ENCODE data around the gene RNF128. TPM values are rescaled to one million over a fixed set of nuclear protein-coding genes. Genes with fewer than 3 reads are reported as not detected.

RNF128 gene
- total and polyA plus RNA-seq, 10 of the 15 experiments (the other 5 are each of a cell fraction or from before 2014, with no cell fraction given): 0.10 TPM; not detected in 9

DNA sequence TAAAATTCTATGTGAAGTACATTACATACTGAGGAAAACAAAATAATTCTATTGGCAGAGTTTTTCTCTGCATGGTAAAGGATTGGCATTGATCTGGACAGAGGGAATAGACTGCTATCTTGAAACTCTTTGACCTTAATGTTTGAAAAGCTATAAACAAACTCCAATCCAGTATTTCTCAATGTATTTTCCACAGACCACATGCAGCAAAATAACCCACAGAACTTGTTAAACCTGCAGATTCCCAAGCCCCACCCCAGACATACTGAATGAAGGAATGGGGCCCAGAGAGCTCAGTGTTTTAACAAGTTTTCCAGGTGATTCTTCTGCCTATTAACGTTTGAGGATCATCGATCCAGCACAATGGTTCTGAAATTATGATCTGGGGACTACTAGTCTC is 15.7 kb downstream of the RNF128 start:
- no peak overlapping the region for H3K4me2 ChIP-seq (ENCODE audit: control insufficient read depth, insufficient read depth)
- no TSS peak for BruUV-seq (replicated peaks)
- SMC1A ChIA-PET (ENCODE audit: uncharacterized antibody, unreplicated experiment): no interaction called here

More for the DNA sequence above, 15.7 kb downstream of the RNF128 start:
- ChIA-PET POLR2A (no interaction called here), CTCF (no interaction called here), RAD21 (ENCODE audit: unreplicated experiment) (no interaction called here)
- H3K27me3 ChIP-seq (replicated peaks in 1 of 2; ENCODE audit: control insufficient read depth in 2 of 2, insufficient read depth in 2 of 2, low read length in 1 of 2): no peaks in the 10 kb centered on the region
- H3K36me3 ChIP-seq (ENCODE audit: control insufficient read depth in 2 of 2, insufficient read depth in 2 of 2, low read length in 1 of 2): no peaks in the 10 kb centered on the region
- no peak overlapping the region for H3K9ac ChIP-seq (ENCODE audit: control insufficient read depth, insufficient read depth, low read length)
- H3K27ac ChIP-seq (ENCODE audit: control insufficient read depth, insufficient read depth): no peak overlapping the region
- no peaks in the 10 kb centered on the region for H3K9me3 ChIP-seq (replicated peaks; ENCODE audit: control insufficient read depth, insufficient read depth, low read length)
- DNase-seq (ENCODE audit: low read depth, low spot score) (no peak), ATAC-seq (no peak), FAIRE-seq (no peak)
- in situ Hi-C loops (cut with MboI): no loop called here
- no peak overlapping the region for H2AFZ ChIP-seq (ENCODE audit: control insufficient read depth, low read depth, low read length)
- H3K79me2 ChIP-seq (ENCODE audit: control insufficient read depth, insufficient read depth, low read length): no peaks in the 10 kb centered on the region
- intact Hi-C loops (cut with micrococcal nuclease; ENCODE audit: unreplicated experiment): no loop called here
- no peak for TF ChIP-seq NR2F1 (conservative IDR thresholded peaks at IDR 0.05)
- TF ChIP-seq RCOR1 (conservative IDR thresholded peaks at IDR 0.05; ENCODE audit: low read depth, low read length): no peak
- no peak for TF ChIP-seq KAT2A (conservative IDR thresholded peaks at IDR 0.05; ENCODE audit: control insufficient read depth, low read depth, low read length)
- TF ChIP-seq FOXK2 (IDR thresholded peaks at IDR 0.05): no peak
- no peak for TF ChIP-seq KDM1A (IDR thresholded peaks at IDR 0.05; ENCODE audit: borderline replicate concordance)
- no peak for TF ChIP-seq PML (IDR thresholded peaks at IDR 0.05; ENCODE audit: low read length)
- no peak for TF ChIP-seq HDAC2 (IDR thresholded peaks at IDR 0.05)
- TF ChIP-seq, protein P1, sequence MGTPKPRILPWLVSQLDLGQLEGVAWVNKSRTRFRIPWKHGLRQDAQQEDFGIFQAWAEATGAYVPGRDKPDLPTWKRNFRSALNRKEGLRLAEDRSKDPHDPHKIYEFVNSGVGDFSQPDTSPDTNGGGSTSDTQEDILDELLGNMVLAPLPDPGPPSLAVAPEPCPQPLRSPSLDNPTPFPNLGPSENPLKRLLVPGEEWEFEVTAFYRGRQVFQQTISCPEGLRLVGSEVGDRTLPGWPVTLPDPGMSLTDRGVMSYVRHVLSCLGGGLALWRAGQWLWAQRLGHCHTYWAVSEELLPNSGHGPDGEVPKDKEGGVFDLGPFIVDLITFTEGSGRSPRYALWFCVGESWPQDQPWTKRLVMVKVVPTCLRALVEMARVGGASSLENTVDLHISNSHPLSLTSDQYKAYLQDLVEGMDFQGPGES (IDR thresholded peaks at IDR 0.05): no peak
- no peak for TF ChIP-seq GATAD2B (conservative IDR thresholded peaks at IDR 0.05; ENCODE audit: low read depth)
- TF ChIP-seq, protein P2, sequence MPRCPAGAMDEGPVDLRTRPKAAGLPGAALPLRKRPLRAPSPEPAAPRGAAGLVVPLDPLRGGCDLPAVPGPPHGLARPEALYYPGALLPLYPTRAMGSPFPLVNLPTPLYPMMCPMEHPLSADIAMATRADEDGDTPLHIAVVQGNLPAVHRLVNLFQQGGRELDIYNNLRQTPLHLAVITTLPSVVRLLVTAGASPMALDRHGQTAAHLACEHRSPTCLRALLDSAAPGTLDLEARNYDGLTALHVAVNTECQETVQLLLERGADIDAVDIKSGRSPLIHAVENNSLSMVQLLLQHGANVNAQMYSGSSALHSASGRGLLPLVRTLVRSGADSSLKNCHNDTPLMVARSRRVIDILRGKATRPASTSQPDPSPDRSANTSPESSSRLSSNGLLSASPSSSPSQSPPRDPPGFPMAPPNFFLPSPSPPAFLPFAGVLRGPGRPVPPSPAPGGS (IDR thresholded peaks at IDR 0.05; ENCODE audit: borderline replicate concordance, insufficient read depth, low read depth, low read length, poor library complexity, severe bottlenecking): no peak
- no peaks in the 10 kb centered on the region for H3K4me1 ChIP-seq (ENCODE audit: control insufficient read depth, insufficient read depth, low read length)
- WGBS (ENCODE audit: insufficient coverage, insufficient replicate concordance, low lambda C conversion rate, missing lambda C conversion rate): 0% methylated on average over 2 of the region's 2 CpGs
- no peak overlapping the region for H3K4me3 ChIP-seq
- no peaks in the 10 kb centered on the region for H4K20me1 ChIP-seq (ENCODE audit: control insufficient read depth, insufficient read depth)

Data from GM12878 (cell line).